Nucleus accumbens (tissue), 56 donors: ENCODE results near the gene DEPDC5.
"Not testable (repeated sequence)": the region's sequence is repeated elsewhere in the genome, so short reads cannot be mapped to it uniquely, and the experiment has no call there.

ENCODE experiments used
- DNase-seq, 56 donors: peaks; one replicate each; lab custom pipeline; 2025; lab: John Stamatoyannopoulos, UW

DEPDC5 gene

GRCh38 chr22:31748490-31748889 lies 5.3 kb upstream of the DEPDC5 start:
- no peak for DNase-seq

- DNase-seq = peak; percentile 58 to 99 (median 97)
Observed at GRCh38 chr22:31749636-31750364, 4.0 kb upstream of the DEPDC5 start, which contains the start of gene PRR14L. PRR14L (minus strand) TSS chr22:31750132; CDS start chr22:31738860, 11,272 bp downstream.

GRCh38 chr22:31750365-31751284 lies 3.2 kb upstream of the DEPDC5 start:
- peak in 2 of 56 donors; percentile 19 to 24 for DNase-seq

- DNase-seq = no peak
Observed at GRCh38 chr22:31752096-31752847, 1.5 kb upstream of the DEPDC5 start.

GRCh38 chr22:31753005-31753633 lies 700 bp upstream of the DEPDC5 start:
- DNase-seq = peak in 39 of 56 donors; percentile 6 to 65 (median 30)

- DNase-seq = no peak
Observed at GRCh38 chr22:31754813-31755212, 994 bp downstream of the DEPDC5 start.

- DNase-seq = no peak
Observed at GRCh38 chr22:31757265-31757664, 3.4 kb downstream of the DEPDC5 start.

GRCh38 chr22:31758860-31759259 lies 5.0 kb downstream of the DEPDC5 start:
- not testable (repeated sequence) for DNase-seq

GRCh38 chr22:31764785-31765184 lies 11.0 kb downstream of the DEPDC5 start:
- no peak for DNase-seq

- no peak for DNase-seq
Observed at GRCh38 chr22:31768422-31769059, 14.7 kb downstream of the DEPDC5 start.

- DNase-seq = no peak
Observed at GRCh38 chr22:31773416-31773815, 19.6 kb downstream of the DEPDC5 start.

- DNase-seq = no peak
Observed at GRCh38 chr22:31776231-31776630, 22.4 kb downstream of the DEPDC5 start.

GRCh38 chr22:31789803-31790202 lies 36.0 kb downstream of the DEPDC5 start:
- no peak for DNase-seq

GRCh38 chr22:31790240-31790639 lies 36.4 kb downstream of the DEPDC5 start:
- no peak for DNase-seq

- not testable (repeated sequence) for DNase-seq
Observed at GRCh38 chr22:31799358-31799757, 45.5 kb downstream of the DEPDC5 start.

GRCh38 chr22:31800065-31800464 lies 46.2 kb downstream of the DEPDC5 start:
- no peak for DNase-seq

GRCh38 chr22:31800861-31801260 lies 47.0 kb downstream of the DEPDC5 start:
- DNase-seq = not testable (repeated sequence)

GRCh38 chr22:31802575-31802974 lies 48.8 kb downstream of the DEPDC5 start:
- DNase-seq = no peak

GRCh38 chr22:31806751-31807150 lies 52.9 kb downstream of the DEPDC5 start:
- no peak for DNase-seq
